Trophoblast cell (in vitro differentiated cells and primary cell): ENCODE measurements around the gene SLAMF1.
A peak's percentile ranks its signal among the peaks of the same experiment; 100 is the strongest.
"Not testable (repeated sequence)": the region's sequence is repeated elsewhere in the genome, so short reads cannot be mapped to it uniquely, and the experiment has no call there.

ENCODE experiments used
- DNase-seq, 2 donors: peaks; one replicate each; pipeline ENCODE4 v3.0.0-alpha.2; 2016
- H2AFZ ChIP-seq: 2 replicates; pipeline ENCODE4 v1.6.1; 2013; ENCODE audit warnings: low read length, moderate library complexity, mild to moderate bottlenecking; ENCODE audit not compliant: insufficient read depth, poor library complexity
- H2AK5ac ChIP-seq: 2 replicates; pipeline ENCODE4 v1.6.1; 2013; ENCODE audit warnings: mild to moderate bottlenecking, low read length
- H2BK120ac ChIP-seq: 2 replicates; pipeline ENCODE4 v1.6.1; 2013; ENCODE audit warnings: low read length, mild to moderate bottlenecking, moderate library complexity; ENCODE audit not compliant: insufficient read depth, poor library complexity
- H2BK12ac ChIP-seq: 2 replicates; pipeline ENCODE4 v1.6.1; 2013; ENCODE audit warnings: mild to moderate bottlenecking, low read length, moderate library complexity
- H2BK5ac ChIP-seq: 2 replicates; pipeline ENCODE4 v1.6.1; 2013; ENCODE audit warnings: low read length, low read depth, moderate library complexity, mild to moderate bottlenecking; ENCODE audit not compliant: poor library complexity
- H3K14ac ChIP-seq: 2 replicates; pipeline ENCODE4 v1.6.1; 2013; ENCODE audit warnings: mild to moderate bottlenecking, low read length
- H3K18ac ChIP-seq: 2 replicates; pipeline ENCODE4 v1.6.1; 2013; ENCODE audit warnings: mild to moderate bottlenecking, low read length
- H3K23ac ChIP-seq: 2 replicates; pipeline ENCODE4 v1.6.1; 2013; ENCODE audit warnings: low read length
- H3K27ac ChIP-seq: 2 replicates; pipeline ENCODE4 v1.5.1; 2013; ENCODE audit warnings: low read depth, mild to moderate bottlenecking, inconsistent platforms, low read length, moderate library complexity
- H3K27me3 ChIP-seq: 2 replicates; pipeline ENCODE4 v1.6.1; 2013; ENCODE audit warnings: inconsistent platforms, mild to moderate bottlenecking, low read length, moderate library complexity; ENCODE audit not compliant: insufficient read depth
- H3K36me3 ChIP-seq, 2 experiments: 1 replicate in 1 of 2; 2 replicates in 1 of 2; pipeline ENCODE4 v1.6.1; 2013; ENCODE audit warnings: low read length in 2 of 2, mild to moderate bottlenecking in 2 of 2, moderate library complexity in 1 of 2; ENCODE audit not compliant: insufficient read depth in 2 of 2, control insufficient read depth in 1 of 2
- H3K4ac ChIP-seq: 2 replicates; pipeline ENCODE4 v1.6.1; 2013; ENCODE audit warnings: low read depth, mild to moderate bottlenecking, low read length, moderate library complexity
- H3K4me1 ChIP-seq, 2 experiments: 1 replicate in 1 of 2; 2 replicates in 1 of 2; pipeline ENCODE4 v1.6.1; 2013; ENCODE audit warnings: low read length in 2 of 2, mild to moderate bottlenecking in 2 of 2, moderate library complexity in 1 of 2; ENCODE audit not compliant: insufficient read depth in 2 of 2, control insufficient read depth in 1 of 2
- H3K4me2 ChIP-seq: 2 replicates; pipeline ENCODE4 v1.6.1; 2013; ENCODE audit warnings: inconsistent platforms, mild to moderate bottlenecking, low read length, moderate library complexity
- H3K4me3 ChIP-seq: 2 replicates; pipeline ENCODE4 v1.5.1; 2013; ENCODE audit warnings: mild to moderate bottlenecking, low read depth, low read length, inconsistent platforms
- H3K79me1 ChIP-seq: one replicate; pipeline ENCODE4 v1.6.1; 2013; ENCODE audit warnings: low read length
- H3K79me2 ChIP-seq: 2 replicates; pipeline ENCODE4 v1.6.1; 2013; ENCODE audit warnings: low read length, mild to moderate bottlenecking; ENCODE audit not compliant: control insufficient read depth, insufficient read depth, poor library complexity
- H3K9ac ChIP-seq: 2 replicates; pipeline ENCODE4 v1.6.1; 2013; ENCODE audit warnings: mild to moderate bottlenecking, low read length
- H3K9me3 ChIP-seq: 2 replicates; pipeline ENCODE4 v1.6.1; 2013; ENCODE audit warnings: low read depth, mild to moderate bottlenecking, control low read depth, inconsistent platforms, low read length; ENCODE audit not compliant: insufficient read depth
- H4K12ac ChIP-seq: 2 replicates; pipeline ENCODE4 v1.6.1; 2013; ENCODE audit warnings: low read depth, mild to moderate bottlenecking, low read length, moderate library complexity
- H4K8ac ChIP-seq: 2 replicates; pipeline ENCODE4 v1.6.1; 2013; ENCODE audit warnings: low read depth, mild to moderate bottlenecking, low read length, moderate library complexity
- H4K91ac ChIP-seq: one replicate; pipeline ENCODE4 v1.6.1; 2013; ENCODE audit warnings: low read depth, mild to moderate bottlenecking, low read length, moderate library complexity
- WGBS: extraction: QIAGEN DNeasy Blood & Tissue Kit; methylation state at CpG from one replicate; pipeline ENCODE4 v1.1.7; 2013; ENCODE audit warnings: missing lambda C conversion rate; ENCODE audit not compliant: insufficient read length, insufficient coverage; ENCODE audit errors: extremely low coverage; 5-methylcytosine and 5-hydroxymethylcytosine counted together

The SLAMF1 gene

GRCh38 chr1:160630523-160631451 is 16.1 kb downstream of the SLAMF1 start:
- no peak overlapping the region for H3K9ac ChIP-seq
- no peak overlapping the region for H3K23ac ChIP-seq
- no peak overlapping the region for H4K12ac ChIP-seq
- peaks cover 13% of the 10 kb centered on the region for H3K79me1 ChIP-seq
- no peak overlapping the region for H2AFZ ChIP-seq
- H2BK5ac ChIP-seq: peak overlapping the region; percentile 44
- no peaks in the 10 kb centered on the region for H3K36me3 ChIP-seq
- H3K79me2 ChIP-seq: no peaks in the 10 kb centered on the region
- no peak overlapping the region for H3K4me3 ChIP-seq
- H2AK5ac ChIP-seq: no peak overlapping the region
- H4K8ac ChIP-seq: no peak overlapping the region
- peak in 1 of 2 donors; percentile 47 for DNase-seq
- H3K4ac ChIP-seq: no peak overlapping the region
- no CpG with 5 or more reads among the region's 9 CpGs for WGBS
- H3K18ac ChIP-seq: no peak overlapping the region
- no peaks in the 10 kb centered on the region for H3K27me3 ChIP-seq
- H3K4me1 ChIP-seq: peaks cover 12 to 21% of the 10 kb centered on the region in 2 experiments
- H3K9me3 ChIP-seq: peaks cover 2% of the 10 kb centered on the region
- H3K4me2 ChIP-seq: no peak overlapping the region
- no peak overlapping the region for H2BK12ac ChIP-seq
- no peak overlapping the region for H3K27ac ChIP-seq
- H4K91ac ChIP-seq: peak overlapping the region; percentile 61
- H2BK120ac ChIP-seq: no peak overlapping the region
- H3K14ac ChIP-seq: no peak overlapping the region

- H2BK12ac ChIP-seq: peak overlapping the region; percentile 29
- H4K8ac ChIP-seq: no peak overlapping the region
- no peak overlapping the region for H2AK5ac ChIP-seq
- no peak overlapping the region for H3K23ac ChIP-seq
- peak overlapping the region; percentile 63 for H4K91ac ChIP-seq
- H3K18ac ChIP-seq: no peak overlapping the region
- no peaks in the 10 kb centered on the region for H3K36me3 ChIP-seq
- H2BK120ac ChIP-seq: no peak overlapping the region
- H3K9ac ChIP-seq: no peak overlapping the region
- H4K12ac ChIP-seq: no peak overlapping the region
- H3K27ac ChIP-seq: peak overlapping the region; percentile 31
- no CpG with 5 or more reads among the region's 19 CpGs for WGBS
- peaks cover 11% of the 10 kb centered on the region for H3K79me1 ChIP-seq
- peaks cover 2% of the 10 kb centered on the region for H3K9me3 ChIP-seq
- peak; percentile 71 to 89 for DNase-seq
- H3K4ac ChIP-seq: no peak overlapping the region
- H3K79me2 ChIP-seq: no peaks in the 10 kb centered on the region
- peaks cover 12 to 20% of the 10 kb centered on the region in 2 experiments for H3K4me1 ChIP-seq
- H3K27me3 ChIP-seq: no peaks in the 10 kb centered on the region
- H2BK5ac ChIP-seq: peak overlapping the region; percentile 67
- H3K4me3 ChIP-seq: no peak overlapping the region
- no peak overlapping the region for H3K4me2 ChIP-seq
- no peak overlapping the region for H2AFZ ChIP-seq
- H3K14ac ChIP-seq: peak overlapping the region; percentile 69
Observed at GRCh38 chr1:160629286-160630210, 17.3 kb downstream of the SLAMF1 start.

GRCh38 chr1:160628799-160629263 is 18.0 kb downstream of the SLAMF1 start:
- Histone ChIP-seq H2BK120ac (no peak overlapping the region), H3K9me3 (peaks cover 2% of the 10 kb centered on the region), H3K27me3 (no peaks in the 10 kb centered on the region), H4K12ac (no peak overlapping the region), H3K14ac (peak overlapping the region; percentile 40), H2BK12ac (peak overlapping the region; percentile 56), H3K36me3 (no peaks in the 10 kb centered on the region), H3K4ac (no peak overlapping the region), H4K91ac (peak overlapping the region; percentile 26), H3K9ac (no peak overlapping the region), H2AK5ac (no peak overlapping the region), H3K4me2 (no peak overlapping the region), H3K4me1 (peaks cover 12 to 20% of the 10 kb centered on the region in 2 experiments), H2AFZ (no peak overlapping the region), H3K27ac (peak overlapping the region; percentile 42), H3K79me2 (no peaks in the 10 kb centered on the region), H3K79me1 (peaks cover 11% of the 10 kb centered on the region), H3K4me3 (no peak overlapping the region), H3K18ac (no peak overlapping the region), H2BK5ac (peak overlapping the region; percentile 4), H4K8ac (no peak overlapping the region), H3K23ac (no peak overlapping the region)
- peak in 1 of 2 donors; percentile 22 for DNase-seq
- no CpG with 5 or more reads among the region's 8 CpGs for WGBS

- not testable (repeated sequence) for H4K12ac ChIP-seq, DNase-seq, H3K9me3 ChIP-seq, H3K4ac ChIP-seq, H3K9ac ChIP-seq, H4K8ac ChIP-seq, H3K79me2 ChIP-seq, H2BK12ac ChIP-seq, H2BK120ac ChIP-seq, H2AFZ ChIP-seq, H4K91ac ChIP-seq, H3K14ac ChIP-seq, H3K18ac ChIP-seq, H3K27ac ChIP-seq, H3K4me3 ChIP-seq, H3K23ac ChIP-seq, H3K27me3 ChIP-seq, H3K4me2 ChIP-seq, H2BK5ac ChIP-seq, H2AK5ac ChIP-seq, H3K36me3 ChIP-seq
- peaks cover 12 to 20% of the 10 kb centered on the region in 2 experiments for H3K4me1 ChIP-seq
- no CpG with 5 or more reads among the region's 4 CpGs for WGBS
- H3K79me1 ChIP-seq: peaks cover 11% of the 10 kb centered on the region
Observed at GRCh38 chr1:160627677-160628289, 19.1 kb downstream of the SLAMF1 start.
